K562 (cell line): ENCODE measurements around the gene SMG7. TPM values are rescaled to one million over a fixed set of nuclear protein-coding genes. Genes with fewer than 3 reads are reported as not detected.
A peak's percentile ranks its signal among the peaks of the same experiment; 100 is the strongest.

Source experiments
- ARID1B ChIP-seq: fragments of 450-650 bp; IDR thresholded peaks from 2 replicates; pipeline ENCODE4 v1.6.1; 2016; ENCODE audit warnings: antibody characterized with exemption, mild to moderate bottlenecking, inconsistent platforms
- BCOR ChIP-seq: fragments of 450-650 bp; IDR thresholded peaks from 2 replicates; pipeline ENCODE4 v1.6.1; 2016
- GTF2E2 ChIP-seq: fragments of 200-800 bp; sonication (Bioruptor generic); IDR thresholded peaks from 2 replicates; pipeline ENCODE4 v1.6.1; 2016; ENCODE audit warnings: missing genetic modification characterization, missing compliant biosample characterization
- ID3 ChIP-seq, 2 experiments: fragments of 250-450 bp in 1 of 2; fragments of 450-650 bp in 1 of 2; sonication (Bioruptor Pico) in 1 of 2; IDR thresholded peaks; 2 replicates each; pipeline versions ENCODE4 v1.6.1 to v1.8.0; 2016 to 2021; ENCODE audit warnings: mild to moderate bottlenecking in 2 of 2, moderate library complexity in 2 of 2, missing compliant biosample characterization in 1 of 2, missing genetic modification characterization in 1 of 2
- KDM2B ChIP-seq: fragments of 250-450 bp; sonication (Bioruptor Pico); IDR thresholded peaks from 2 replicates; pipeline ENCODE4 v1.8.0; 2021; ENCODE audit warnings: mild to moderate bottlenecking, moderate library complexity
- MXD1 ChIP-seq: fragments of 250-450 bp; sonication (Bioruptor Pico); IDR thresholded peaks from 2 replicates; pipeline ENCODE4 v1.8.0; 2021; ENCODE audit warnings: borderline replicate concordance, mild to moderate bottlenecking, moderate library complexity; ENCODE audit not compliant: poor library complexity, severe bottlenecking
- PATZ1 ChIP-seq: fragments of 250-450 bp; sonication (Bioruptor Pico); IDR thresholded peaks from 2 replicates; pipeline ENCODE4 v1.5.0; 2020; ENCODE audit warnings: mild to moderate bottlenecking, borderline replicate concordance
- PPARD ChIP-seq: fragments of 250-450 bp; sonication (Bioruptor Pico); IDR thresholded peaks from 2 replicates; pipeline ENCODE4 v1.8.0; 2022; ENCODE audit warnings: inconsistent platforms, mild to moderate bottlenecking, moderate library complexity
- RBBP5 ChIP-seq: fragments of 200-600 bp; sonication (generic); IDR thresholded peaks from 2 replicates; pipeline ENCODE4 v1.6.1; 2012; ENCODE audit warnings: borderline replicate concordance, mild to moderate bottlenecking, low read length, control low read depth, inconsistent platforms; ENCODE audit not compliant: insufficient read depth, poor library complexity, severe bottlenecking
- RBM15 ChIP-seq: fragments of 200-400 bp; formaldehyde crosslinking; IDR thresholded peaks from 2 replicates; pipeline ENCODE4 v1.6.1; 2018; ENCODE audit warnings: mild to moderate bottlenecking, low read length, moderate library complexity; ENCODE audit not compliant: insufficient read depth
- RBM39 ChIP-seq: fragments of 200-400 bp; formaldehyde crosslinking; optimal IDR thresholded peaks from 2 replicates; pipeline ENCODE3; 2018; ENCODE audit warnings: low read depth, low read length
- SNAPC5 ChIP-seq: fragments of 250-450 bp; sonication (Bioruptor Pico); IDR thresholded peaks from 2 replicates; pipeline ENCODE4 v1.8.0; 2021; ENCODE audit warnings: moderate library complexity, mild to moderate bottlenecking, inconsistent platforms
- SPI1 ChIP-seq: IDR thresholded peaks from 2 replicates; pipeline ENCODE4 v1.6.1; 2011; ENCODE audit warnings: low read depth, low read length, control low read depth, borderline replicate concordance
- TAF7 ChIP-seq: fragments of 450-650 bp; IDR thresholded peaks from 2 replicates; pipeline ENCODE4 v1.6.1; 2016; ENCODE audit warnings: missing genetic modification characterization, missing compliant biosample characterization
- TAF9B ChIP-seq: fragments of 450-650 bp; IDR thresholded peaks from 2 replicates; pipeline ENCODE4 v1.6.1; 2018; ENCODE audit warnings: mild to moderate bottlenecking; ENCODE audit not compliant: partially characterized antibody
- TFE3 ChIP-seq: fragments of 450-650 bp; formaldehyde crosslinking; IDR thresholded peaks from 2 replicates; pipeline ENCODE4 v1.4.0; 2020; ENCODE audit warnings: mild to moderate bottlenecking, mixed read lengths
- ZFP36 ChIP-seq: fragments of 150-350 bp; IDR thresholded peaks from 2 replicates; pipeline ENCODE4 v1.6.1; 2018; ENCODE audit warnings: low read length, low read depth; ENCODE audit not compliant: partially characterized antibody
- ZNF253 ChIP-seq: fragments of 250-450 bp; sonication (Bioruptor Pico); conservative IDR thresholded peaks from 2 replicates; pipeline ENCODE4 v1.6.1; 2021; ENCODE audit warnings: mild to moderate bottlenecking
- ZNF277 ChIP-seq: fragments of 250-450 bp; sonication (Bioruptor Pico); IDR thresholded peaks from 2 replicates; pipeline ENCODE4 v1.8.0; 2022; ENCODE audit warnings: inconsistent platforms, mild to moderate bottlenecking, moderate library complexity, borderline replicate concordance
- polyA plus RNA-seq, 8 experiments: library from polyadenylated mRNA; depleted of rRNA in 4 of 8; stranded (reverse) in 5 of 8; unstranded in 3 of 8; fragments of >200 nt; fragmentation: Nextera tagmentation in 2 of 8; fragmentation: Illumina TruSeq in 1 of 8; extraction: Ambion mirVana in 2 of 8; extraction: Trizol in 1 of 8; gene quantifications; 2 replicates each; pipeline versions ENCODE4 v1.2.1 to v1.2.3, GENCODE V29; 2011 to 2014; ENCODE audit warnings: inconsistent platforms in 1 of 8, missing spikeins in 1 of 8
- total RNA-seq, 7 experiments: library from RNA; depleted of rRNA in 6 of 7; stranded (reverse); fragments of >200 nt in 6 of 7; fragmentation: Illumina TruSeq in 2 of 7; extraction: Trizol in 2 of 7; gene quantifications; 2 replicates each; pipeline versions ENCODE4 v1.2.1 to v1.2.3, GENCODE V29; 2011 to 2021; ENCODE audit warnings: low replicate concordance in 1 of 7

The SMG7 gene
- total and polyA plus RNA-seq, 9 of the 15 experiments (the other 6 are each of a cell fraction or from before 2014, with no cell fraction given), result 12.4 to 74.6 (median 29.0) TPM

- TF ChIP-seq RBM15 (no peak), MXD1 (CRISPR knock-in tag) (peak; percentile 74), TAF9B (peak; percentile 87), SPI1 (peak; percentile 76; the same call in 1 of the 2 replicates), TFE3 (peak; percentile 4; the same call in 1 of the 2 replicates), KDM2B (CRISPR knock-in tag) (peak; percentile 96), ID3 (CRISPR knock-in tag; IDR thresholded peaks at IDR 0.05) (no peak), ID3 (tag; IDR thresholded peaks at IDR 0.05) (peak; percentile 95), ZFP36 (peak; percentile 24), TAF7 (tag) (peak; percentile 80), ZNF253 (CRISPR knock-in tag) (0 out of 2 replicates have a peak, but pooled peaks have one; percentile 43), BCOR (peak; percentile 77), RBBP5 (peak; percentile 77), GTF2E2 (tag) (peak; percentile 48; the same call in 1 of the 2 replicates), ARID1B (peak; percentile 56), SNAPC5 (CRISPR knock-in tag) (no peak), ZNF277 (CRISPR knock-in tag) (no peak), PPARD (no peak), RBM39 (peak; percentile 41), PATZ1 (CRISPR knock-in tag) (peak; percentile 49; the same call in 1 of the 2 replicates)
Measured at GRCh38 chr1:183471743-183472487, 384 bp upstream of the SMG7 start (continued).
